SIG-M5 (cell line): ENCODE results near the gene SCN5A.

Experiments
- DNase-seq: peaks from one replicate; lab custom pipeline; 2025; lab: John Stamatoyannopoulos, UW

SCN5A gene

DNA sequence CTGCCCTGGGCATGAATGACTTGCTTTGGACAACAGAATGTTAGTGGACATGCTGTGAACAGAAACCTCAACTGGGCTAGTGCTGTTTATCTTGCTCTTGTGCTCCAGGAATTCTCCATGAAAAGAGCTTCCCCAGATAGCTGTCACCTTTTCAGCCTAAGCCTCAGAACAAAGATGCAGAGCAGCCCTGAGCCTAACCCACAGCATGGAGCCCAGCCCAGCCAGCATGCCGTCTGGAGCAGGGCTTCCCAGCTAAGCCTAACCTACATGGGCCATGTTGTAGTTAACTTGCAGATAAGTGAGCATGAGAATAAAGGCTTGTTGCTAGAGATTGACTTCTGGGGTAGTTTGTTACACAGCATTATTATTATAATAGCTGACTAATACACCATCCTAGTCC lies 48.9 kb downstream of the SCN5A start:
- no peak for DNase-seq

DNA sequence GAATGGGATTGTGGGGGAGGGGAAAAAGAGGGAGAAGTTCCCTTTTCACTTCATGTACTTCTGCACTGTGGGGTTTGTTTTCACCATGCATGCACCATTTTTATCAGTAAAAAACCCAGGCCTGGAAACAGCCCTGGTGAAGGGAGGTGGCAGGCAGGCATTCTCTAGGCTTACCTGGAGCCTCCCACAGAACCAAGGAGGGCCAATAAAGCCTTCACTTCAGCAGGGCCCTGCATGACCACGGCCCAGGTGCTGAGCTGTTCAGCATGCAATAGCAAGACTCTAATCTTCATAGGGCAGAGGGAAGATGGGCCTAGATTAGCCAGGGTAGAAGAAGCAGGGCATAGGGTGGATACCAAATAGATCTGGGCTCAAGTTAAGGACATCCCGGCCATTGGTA lies 49.6 kb downstream of the SCN5A start:
- DNase-seq, result no peak

DNA sequence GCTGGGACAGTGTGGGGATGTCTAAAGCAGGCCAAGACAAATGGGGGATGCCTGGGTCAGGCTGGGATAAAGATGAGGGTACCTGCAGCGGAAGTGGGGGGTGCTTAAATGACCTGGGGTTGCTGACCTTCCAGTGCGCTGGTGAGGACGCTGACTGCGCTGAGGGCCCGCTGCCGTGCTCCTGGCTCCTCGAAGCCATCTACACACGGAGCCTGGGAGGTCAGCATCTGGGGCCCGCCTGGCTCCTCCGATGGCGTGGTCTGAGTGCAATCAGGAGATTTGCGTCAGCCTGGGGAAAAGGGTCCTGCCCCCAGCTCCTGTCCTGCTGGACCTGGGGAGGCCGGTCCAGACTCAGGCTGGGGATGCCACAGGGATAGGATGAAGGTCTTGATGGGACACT lies 50.7 kb downstream of the SCN5A start:
- no peak for DNase-seq

DNA sequence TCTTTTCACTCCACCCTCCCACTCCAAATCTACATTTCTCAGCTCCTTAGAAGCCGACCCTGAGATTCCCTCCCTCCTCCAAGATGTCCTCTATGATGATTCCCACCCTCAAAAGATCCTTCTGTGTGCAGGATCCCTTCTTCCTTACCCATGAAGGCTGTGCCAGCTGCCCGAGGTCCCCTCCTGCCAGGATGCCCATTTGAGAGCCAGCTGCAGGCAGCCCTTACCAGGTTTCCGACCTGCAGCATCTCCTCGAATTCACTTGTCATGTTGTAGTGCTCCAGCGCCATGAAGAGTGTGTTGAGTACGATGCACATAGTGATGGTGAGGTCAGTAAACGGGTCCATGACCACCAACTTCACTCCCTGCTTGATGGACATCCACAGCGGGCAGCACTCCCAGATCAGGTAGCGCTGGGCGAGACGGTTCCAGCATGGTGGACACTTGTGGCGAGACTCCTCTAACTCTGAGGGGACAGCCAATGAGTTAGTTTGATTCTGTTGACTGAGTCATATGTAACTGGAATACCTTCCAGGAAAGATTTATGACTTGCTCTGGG lies 51.9 kb downstream of the SCN5A start:
- DNase-seq, result no peak

- DNase-seq, result no peak
These were observed 54.1 kb downstream of the SCN5A start for GRCh38 chr3:38595393-38595792.

DNA sequence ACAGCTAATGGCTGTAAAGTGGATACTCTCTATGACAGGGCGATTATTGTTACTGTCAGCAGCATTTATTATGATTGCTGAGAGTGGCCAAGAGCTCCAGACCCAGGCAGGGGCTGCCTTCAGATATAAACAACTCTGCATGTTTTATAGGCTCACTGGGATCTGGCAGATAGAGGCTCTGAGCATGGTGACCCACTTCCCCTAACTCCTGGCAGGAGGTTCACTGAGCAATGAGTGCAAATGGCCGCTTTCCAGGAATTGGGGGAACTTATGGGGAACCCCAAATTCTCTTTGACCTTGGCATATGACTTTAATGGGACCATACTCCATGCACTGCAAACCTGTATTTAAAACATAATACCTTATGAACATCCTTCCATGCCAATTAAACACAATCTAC lies 59.0 kb downstream of the SCN5A start:
- no peak for DNase-seq

- DNase-seq, result no peak
These were observed 60.2 kb downstream of the SCN5A start for GRCh38 chr3:38588995-38589937.

- no peak for DNase-seq
These were observed 61.0 kb downstream of the SCN5A start for GRCh38 chr3:38588371-38588971.

GRCh38 chr3:38587548-38588131 lies 61.8 kb downstream of the SCN5A start:
- DNase-seq, result no peak

DNA sequence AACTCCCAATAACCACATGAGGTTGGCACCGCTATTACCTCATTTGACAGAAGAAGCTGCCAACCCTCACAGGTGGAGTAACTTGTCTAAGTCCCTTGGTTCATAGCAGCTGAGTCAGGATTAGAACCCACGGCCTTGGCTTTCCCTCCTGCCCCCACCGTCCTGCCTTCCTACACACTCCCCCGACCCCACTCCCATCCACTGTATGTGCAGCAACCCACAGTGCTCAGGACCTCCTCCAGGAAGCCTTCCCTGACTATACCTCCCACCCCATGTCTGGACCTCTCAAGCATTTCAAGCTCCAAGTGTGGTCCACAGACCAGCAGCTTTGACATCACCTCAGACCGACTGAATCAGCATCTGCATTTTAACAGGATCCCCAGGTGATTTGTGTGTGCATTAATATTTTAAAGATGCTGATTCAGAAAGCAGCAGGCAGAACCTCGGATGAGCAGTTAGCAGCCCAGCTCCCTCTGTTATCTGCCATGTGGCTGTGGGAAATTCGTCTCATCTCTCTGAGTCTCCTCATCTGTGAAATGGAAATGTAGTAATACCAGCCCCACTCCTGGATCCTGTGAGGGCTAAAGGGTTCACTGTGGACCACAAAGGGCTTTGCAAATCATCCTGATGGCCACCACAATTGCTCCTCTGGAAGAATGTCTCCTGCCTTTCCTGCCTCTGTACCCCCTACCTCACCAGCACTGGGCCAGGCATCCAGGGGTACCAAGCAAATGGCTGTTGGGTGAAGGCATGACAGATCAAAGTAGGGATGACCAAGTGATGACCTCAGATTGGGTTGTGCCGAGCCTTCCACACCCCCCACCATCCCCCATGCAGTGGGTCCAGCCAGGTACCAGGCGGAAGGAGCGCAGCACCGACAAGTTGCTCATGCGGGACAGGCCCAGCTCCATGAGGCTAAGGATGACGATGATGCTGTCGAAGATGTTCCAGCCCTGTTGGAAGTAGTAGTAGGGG lies 62.7 kb downstream of the SCN5A start:
- DNase-seq, result no peak

DNA sequence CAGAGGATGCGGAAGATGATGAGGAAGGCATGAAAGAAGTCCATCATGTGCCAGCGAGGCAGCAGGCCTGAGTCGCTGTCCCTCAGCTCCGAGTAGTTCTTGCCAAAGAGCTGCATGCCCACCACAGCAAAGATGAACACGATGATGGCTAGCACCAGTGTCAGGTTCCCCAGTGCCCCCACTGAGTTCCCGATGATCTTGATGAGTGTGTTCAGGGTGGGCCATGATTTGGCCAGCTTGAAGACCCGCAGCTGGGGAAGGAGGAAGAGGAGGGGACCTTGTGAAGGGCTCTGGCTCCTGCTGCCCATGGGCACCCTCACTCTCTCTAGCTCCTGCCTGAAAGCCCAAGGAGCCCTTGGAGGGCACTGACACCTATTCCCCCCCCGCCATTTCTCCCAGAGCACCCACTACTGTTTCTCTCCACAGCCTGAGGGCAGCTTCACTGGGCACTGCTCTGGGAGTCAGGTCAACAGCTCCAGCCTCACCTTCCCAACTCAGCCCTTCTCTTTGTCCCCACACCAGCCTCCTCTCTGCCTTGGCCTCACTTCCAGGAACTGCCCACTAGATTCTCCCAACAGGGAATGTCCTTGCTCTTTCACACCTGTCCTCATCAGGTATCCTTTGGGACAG lies 63.6 kb downstream of the SCN5A start:
- DNase-seq, result no peak

DNA sequence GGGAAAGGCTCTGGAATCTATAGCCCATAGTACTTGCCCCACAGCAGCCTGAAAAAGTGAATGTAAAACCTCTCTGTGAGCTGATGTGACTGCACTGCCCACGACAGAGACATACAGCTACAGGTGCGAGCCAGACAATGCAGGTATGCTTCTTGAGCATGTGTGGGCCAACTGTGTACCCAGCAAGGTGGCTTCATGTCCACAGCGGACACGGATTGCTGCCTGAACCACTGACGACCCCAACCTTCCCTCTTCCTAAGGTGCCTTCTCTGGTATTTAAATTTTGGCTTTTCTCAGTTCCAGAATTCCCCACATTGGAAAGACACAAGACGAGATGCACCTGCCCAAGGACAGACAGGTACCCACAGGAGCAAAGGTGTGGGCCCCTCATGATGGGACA lies 65.8 kb downstream of the SCN5A start:
- DNase-seq, result no peak

DNA sequence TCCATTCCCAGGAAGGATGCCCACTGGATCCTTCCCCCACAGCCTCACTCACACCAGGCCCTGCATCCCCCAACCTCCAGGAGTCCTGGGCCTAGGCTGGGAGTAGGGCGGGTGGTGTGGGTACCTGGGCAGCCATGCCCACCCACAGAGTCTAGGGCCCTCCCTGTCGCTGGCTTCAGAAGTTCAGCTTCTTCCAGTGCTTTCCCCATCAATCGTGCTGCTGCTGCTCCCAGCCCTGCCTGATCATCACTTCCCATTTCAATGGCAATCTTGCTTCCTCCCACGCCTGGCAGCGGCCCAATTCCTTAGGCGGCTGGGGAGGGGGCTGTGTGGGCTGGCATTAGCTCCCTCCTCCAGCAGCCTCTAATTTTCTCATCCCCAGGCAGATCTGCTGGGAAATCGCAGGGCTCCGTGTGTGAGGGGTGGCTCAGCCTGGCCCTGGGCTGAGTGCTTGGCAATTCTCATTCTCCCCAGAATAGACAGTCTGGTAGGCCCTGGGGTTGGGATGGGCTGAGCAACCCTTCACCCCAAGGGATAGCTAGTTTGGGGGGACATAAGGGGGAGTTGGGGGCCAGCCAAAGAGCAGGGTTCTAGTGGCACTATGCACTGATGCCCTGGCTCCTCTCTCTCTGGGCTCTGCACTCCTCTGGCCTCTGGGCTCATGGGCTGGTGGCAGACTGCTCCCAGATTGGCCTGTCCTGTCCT lies 66.4 kb downstream of the SCN5A start:
- no peak for DNase-seq

DNA sequence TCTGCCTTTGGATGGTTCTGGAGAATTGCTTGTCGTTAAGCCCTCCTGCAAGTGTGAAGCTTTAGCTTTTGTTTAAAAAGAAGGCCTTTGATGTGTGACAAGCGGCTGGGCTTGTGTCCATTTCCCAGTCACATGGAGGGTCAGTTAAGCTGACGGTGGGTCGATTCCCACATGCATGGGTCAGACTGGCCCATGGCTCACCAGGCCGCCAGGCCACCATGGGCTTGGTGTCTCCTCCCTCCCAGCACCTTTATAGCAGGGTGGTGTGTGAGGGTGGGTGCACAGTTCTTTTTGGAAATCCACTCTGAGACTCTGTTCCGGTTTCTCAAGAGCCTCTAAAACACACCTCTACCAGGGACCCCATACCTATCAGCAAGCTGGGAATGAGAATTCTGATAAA lies 67.2 kb downstream of the SCN5A start:
- no peak for DNase-seq

- DNase-seq, result no peak
These were observed 67.7 kb downstream of the SCN5A start for GRCh38 chr3:38581774-38582173.

DNA sequence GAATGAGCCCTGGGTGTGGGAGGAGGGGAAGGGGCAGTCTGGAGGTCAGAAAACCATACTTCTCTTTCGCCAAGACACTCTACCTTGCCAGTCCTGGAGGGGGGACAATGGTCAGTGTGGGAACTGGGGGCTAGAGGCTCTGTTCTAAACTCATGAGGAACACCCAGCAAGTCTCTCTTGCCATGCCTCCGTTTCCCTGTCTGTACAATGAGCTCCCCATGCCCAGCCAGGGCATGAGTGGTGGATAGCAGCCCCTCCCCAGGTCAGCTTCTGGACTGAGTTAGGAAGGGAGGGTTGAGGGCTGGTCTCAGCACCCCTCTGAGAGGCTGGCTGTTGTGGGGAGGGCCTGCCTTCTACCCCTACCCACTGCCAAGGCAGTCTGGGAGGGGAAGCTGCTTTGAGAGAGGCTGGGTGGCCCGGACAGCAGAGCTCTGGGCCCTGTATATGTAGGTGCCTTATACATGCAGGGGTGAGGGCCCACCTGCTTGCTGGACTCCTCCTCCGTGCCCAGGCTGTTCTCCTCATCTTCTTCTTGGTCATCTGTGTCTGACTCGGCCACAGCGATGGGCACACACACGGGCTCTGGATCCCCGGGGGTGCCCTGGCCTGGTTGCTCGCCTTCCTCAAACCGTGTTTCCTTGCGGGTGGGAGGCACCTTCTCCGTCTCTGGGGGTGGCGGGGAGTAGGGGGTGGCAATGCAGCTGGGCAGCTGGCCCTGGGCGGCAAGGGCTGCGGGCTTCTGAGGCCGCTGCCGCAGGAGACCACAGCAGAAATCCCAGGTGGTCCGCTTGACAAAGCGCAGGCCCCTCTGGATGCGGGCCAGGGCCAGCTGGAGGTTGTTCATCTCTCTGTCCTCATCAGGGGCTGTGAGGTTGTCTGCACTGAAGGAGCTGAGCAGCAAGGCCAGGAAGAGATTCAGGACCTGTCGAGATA lies 68.8 kb downstream of the SCN5A start:
- DNase-seq, result no peak

DNA sequence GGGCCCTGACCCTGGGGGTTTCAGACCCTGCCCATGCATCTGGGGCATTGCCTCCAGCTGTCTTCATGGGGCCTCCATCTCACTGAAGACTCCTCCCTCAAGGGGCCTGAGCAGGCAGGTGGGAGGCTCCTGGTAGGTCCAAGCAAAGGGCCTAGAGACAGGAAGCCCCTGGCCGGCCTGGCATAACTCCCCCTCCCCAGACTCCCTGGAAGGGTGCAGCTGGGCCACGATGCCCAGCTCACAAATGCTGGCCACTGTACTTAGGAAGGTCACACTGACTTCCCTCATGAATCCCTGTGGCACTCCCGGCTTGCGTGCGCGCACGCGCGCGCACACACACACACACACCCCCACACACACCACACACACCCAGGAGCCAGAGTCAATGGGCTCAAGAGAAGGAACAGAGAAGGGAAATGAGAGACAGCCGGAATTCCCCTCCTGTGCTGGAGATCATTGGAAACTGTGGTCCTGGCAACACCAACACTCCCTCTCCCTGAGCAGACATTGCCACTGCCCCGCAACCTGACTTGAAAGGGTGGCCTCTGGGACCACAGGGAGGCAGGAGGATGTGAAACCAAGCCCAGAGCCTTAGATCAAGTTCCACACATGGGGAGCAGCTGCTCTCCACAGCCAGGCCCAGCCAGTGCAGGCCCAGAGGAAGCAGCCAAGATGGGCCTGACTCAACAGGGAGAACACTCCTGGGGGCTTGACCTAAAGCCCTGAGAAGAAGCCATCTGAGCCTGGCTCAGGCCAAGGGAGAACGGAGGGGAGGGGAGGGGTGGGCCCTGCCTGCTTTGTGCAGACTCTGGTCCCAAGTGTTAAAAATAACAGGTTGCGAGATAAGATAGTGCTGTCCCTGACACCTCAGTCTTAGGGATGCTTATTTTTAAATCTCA lies 69.7 kb downstream of the SCN5A start:
- no peak for DNase-seq

- no peak for DNase-seq
These were observed 70.3 kb downstream of the SCN5A start for GRCh38 chr3:38579141-38579540.
